Muscle layer of colon (tissue), 2 donors: ENCODE results near the gene ZNF195.
"Not testable (repeated sequence)": the region's sequence is repeated elsewhere in the genome, so short reads cannot be mapped to it uniquely, and the experiment has no call there.

Source experiments
- H3K27ac ChIP-seq: one replicate; pipeline ENCODE4 v1.7.0; 2013; ENCODE audit warnings: low read depth, mild to moderate bottlenecking, low read length, moderate library complexity
- H3K27me3 ChIP-seq, 2 donors: one replicate each; pipeline ENCODE4 v1.7.0; 2013; ENCODE audit warnings: low read length in 2 of 2, mild to moderate bottlenecking in 2 of 2; ENCODE audit not compliant: insufficient read depth in 2 of 2, control insufficient read depth in 1 of 2
- H3K36me3 ChIP-seq: one replicate; pipeline ENCODE4 v1.7.0; 2013; ENCODE audit warnings: mild to moderate bottlenecking, low read length; ENCODE audit not compliant: insufficient read depth
- H3K4me1 ChIP-seq: one replicate; pipeline ENCODE4 v1.7.0; 2013; ENCODE audit warnings: mild to moderate bottlenecking, low read length; ENCODE audit not compliant: insufficient read depth
- H3K4me3 ChIP-seq, 2 donors: one replicate each; pipeline ENCODE4 v1.7.0; 2013; ENCODE audit warnings: low read length in 2 of 2, low read depth in 1 of 2, mild to moderate bottlenecking in 1 of 2, moderate library complexity in 1 of 2
- H3K9ac ChIP-seq: one replicate; pipeline ENCODE4 v1.7.0; 2013; ENCODE audit warnings: low read length
- H3K9me3 ChIP-seq: one replicate; pipeline ENCODE4 v1.7.0; 2013; ENCODE audit warnings: mild to moderate bottlenecking, low read length
- donor health status: abdominal sarcoma.
- donor health status: Adenocarcinoma of cecum.

The ZNF195 gene

GRCh38 chr11:3324724-3325123 lies 54.2 kb downstream of the ZNF195 start:
- not testable (repeated sequence) for H3K4me3 ChIP-seq, H3K9ac ChIP-seq, H3K9me3 ChIP-seq, H3K27me3 ChIP-seq, H3K4me1 ChIP-seq, H3K36me3 ChIP-seq, H3K27ac ChIP-seq
